HCT116 (cell line): Measurements from ENCODE around the gene FAM47B. TPM values are rescaled to one million over a fixed set of nuclear protein-coding genes. Genes with fewer than 3 reads are reported as not detected.

Experiments
- CBX3 ChIP-seq: IDR thresholded peaks from 2 replicates; pipeline ENCODE4 v1.6.1; 2012; ENCODE audit warnings: low read depth
- EGR1 ChIP-seq: IDR thresholded peaks from 2 replicates; pipeline ENCODE4 v1.6.1; 2012; ENCODE audit warnings: low read depth
- ELF1 ChIP-seq: IDR thresholded peaks from 2 replicates; pipeline ENCODE4 v1.6.1; 2012; ENCODE audit warnings: low read depth, borderline replicate concordance
- RAD21 ChIP-seq: IDR thresholded peaks from 2 replicates; pipeline ENCODE4 v1.6.1; 2012; ENCODE audit warnings: low read depth, mild to moderate bottlenecking
- SIN3A ChIP-seq: IDR thresholded peaks from 2 replicates; pipeline ENCODE4 v1.6.1; 2012; ENCODE audit warnings: low read depth
- SP1 ChIP-seq: IDR thresholded peaks from 2 replicates; pipeline ENCODE4 v1.6.1; 2012; ENCODE audit warnings: low read depth
- TCF7L2 ChIP-seq: IDR thresholded peaks from 2 replicates; pipeline ENCODE4 v1.7.0; 2011; ENCODE audit warnings: borderline replicate concordance, inconsistent platforms; ENCODE audit not compliant: insufficient read depth, insufficient read length; ENCODE audit errors: extremely low read depth
- YY1 ChIP-seq: IDR thresholded peaks from 2 replicates; pipeline ENCODE4 v1.6.1; 2011; ENCODE audit warnings: low read length, low read depth, moderate library complexity, mild to moderate bottlenecking; ENCODE audit not compliant: insufficient replicate concordance; ENCODE audit errors: extremely low read depth
- ZNF274 ChIP-seq: fragments of 200-500 bp; sonication (Bioruptor generic); IDR thresholded peaks from 2 replicates; pipeline ENCODE4 v1.6.1; 2014; ENCODE audit warnings: mild to moderate bottlenecking, low read depth, low read length, inconsistent platforms
- total RNA-seq: library from RNA; stranded (reverse); gene quantifications from one replicate; pipeline ENCODE4 v1.2.1, GENCODE V29; 2021; ENCODE audit not compliant: unreplicated experiment
- TF ChIP-seq, protein P1 (sequence below): IDR thresholded peaks from 2 replicates; pipeline ENCODE4 v1.6.1; 2012; ENCODE audit warnings: low read depth
- TF ChIP-seq, protein P2 (sequence below): IDR thresholded peaks from 2 replicates; pipeline ENCODE4 v1.6.1; 2011; ENCODE audit warnings: mild to moderate bottlenecking, low read length, moderate library complexity; ENCODE audit not compliant: insufficient replicate concordance; ENCODE audit errors: extremely low read depth
- TF ChIP-seq, protein P3 (sequence below): IDR thresholded peaks from 2 replicates; pipeline ENCODE4 v1.6.1; 2012

The FAM47B gene
- total RNA-seq, 1 experiment from 2014 or later: not detected

DNA sequence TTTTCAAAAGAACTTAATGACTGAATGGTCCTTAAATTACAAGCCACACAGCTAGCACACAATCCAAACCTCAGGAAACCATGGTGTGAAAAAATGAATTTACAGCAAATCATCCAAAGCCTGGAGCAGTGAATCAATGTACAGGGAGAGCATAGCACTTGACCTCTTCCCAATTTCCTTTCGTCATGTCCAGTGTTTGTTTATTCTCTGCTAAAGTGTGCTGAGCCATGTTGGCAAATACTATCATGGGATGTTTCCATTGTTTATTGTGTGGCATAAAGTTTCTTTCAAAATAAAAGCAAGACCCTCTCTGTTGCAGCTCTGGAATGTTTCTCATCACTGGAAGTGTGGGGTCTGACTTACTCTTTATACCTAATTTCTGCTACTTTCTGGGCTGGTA, 25.4 kb upstream of the FAM47B start (continued):
- TF ChIP-seq, protein P1, sequence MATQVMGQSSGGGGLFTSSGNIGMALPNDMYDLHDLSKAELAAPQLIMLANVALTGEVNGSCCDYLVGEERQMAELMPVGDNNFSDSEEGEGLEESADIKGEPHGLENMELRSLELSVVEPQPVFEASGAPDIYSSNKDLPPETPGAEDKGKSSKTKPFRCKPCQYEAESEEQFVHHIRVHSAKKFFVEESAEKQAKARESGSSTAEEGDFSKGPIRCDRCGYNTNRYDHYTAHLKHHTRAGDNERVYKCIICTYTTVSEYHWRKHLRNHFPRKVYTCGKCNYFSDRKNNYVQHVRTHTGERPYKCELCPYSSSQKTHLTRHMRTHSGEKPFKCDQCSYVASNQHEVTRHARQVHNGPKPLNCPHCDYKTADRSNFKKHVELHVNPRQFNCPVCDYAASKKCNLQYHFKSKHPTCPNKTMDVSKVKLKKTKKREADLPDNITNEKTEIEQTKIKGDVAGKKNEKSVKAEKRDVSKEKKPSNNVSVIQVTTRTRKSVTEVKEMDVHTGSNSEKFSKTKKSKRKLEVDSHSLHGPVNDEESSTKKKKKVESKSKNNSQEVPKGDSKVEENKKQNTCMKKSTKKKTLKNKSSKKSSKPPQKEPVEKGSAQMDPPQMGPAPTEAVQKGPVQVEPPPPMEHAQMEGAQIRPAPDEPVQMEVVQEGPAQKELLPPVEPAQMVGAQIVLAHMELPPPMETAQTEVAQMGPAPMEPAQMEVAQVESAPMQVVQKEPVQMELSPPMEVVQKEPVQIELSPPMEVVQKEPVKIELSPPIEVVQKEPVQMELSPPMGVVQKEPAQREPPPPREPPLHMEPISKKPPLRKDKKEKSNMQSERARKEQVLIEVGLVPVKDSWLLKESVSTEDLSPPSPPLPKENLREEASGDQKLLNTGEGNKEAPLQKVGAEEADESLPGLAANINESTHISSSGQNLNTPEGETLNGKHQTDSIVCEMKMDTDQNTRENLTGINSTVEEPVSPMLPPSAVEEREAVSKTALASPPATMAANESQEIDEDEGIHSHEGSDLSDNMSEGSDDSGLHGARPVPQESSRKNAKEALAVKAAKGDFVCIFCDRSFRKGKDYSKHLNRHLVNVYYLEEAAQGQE: no peak
- TF ChIP-seq YY1: no peak
- no peak for TF ChIP-seq CBX3
- TF ChIP-seq ELF1: no peak
- TF ChIP-seq SP1: no peak
- TF ChIP-seq TCF7L2: no peak
- TF ChIP-seq, protein P2, sequence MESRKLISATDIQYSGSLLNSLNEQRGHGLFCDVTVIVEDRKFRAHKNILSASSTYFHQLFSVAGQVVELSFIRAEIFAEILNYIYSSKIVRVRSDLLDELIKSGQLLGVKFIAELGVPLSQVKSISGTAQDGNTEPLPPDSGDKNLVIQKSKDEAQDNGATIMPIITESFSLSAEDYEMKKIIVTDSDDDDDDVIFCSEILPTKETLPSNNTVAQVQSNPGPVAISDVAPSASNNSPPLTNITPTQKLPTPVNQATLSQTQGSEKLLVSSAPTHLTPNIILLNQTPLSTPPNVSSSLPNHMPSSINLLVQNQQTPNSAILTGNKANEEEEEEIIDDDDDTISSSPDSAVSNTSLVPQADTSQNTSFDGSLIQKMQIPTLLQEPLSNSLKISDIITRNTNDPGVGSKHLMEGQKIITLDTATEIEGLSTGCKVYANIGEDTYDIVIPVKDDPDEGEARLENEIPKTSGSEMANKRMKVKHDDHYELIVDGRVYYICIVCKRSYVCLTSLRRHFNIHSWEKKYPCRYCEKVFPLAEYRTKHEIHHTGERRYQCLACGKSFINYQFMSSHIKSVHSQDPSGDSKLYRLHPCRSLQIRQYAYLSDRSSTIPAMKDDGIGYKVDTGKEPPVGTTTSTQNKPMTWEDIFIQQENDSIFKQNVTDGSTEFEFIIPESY: no peak
- TF ChIP-seq EGR1: no peak
- TF ChIP-seq ZNF274: no peak
- no peak for TF ChIP-seq RAD21
- TF ChIP-seq, protein P3, sequence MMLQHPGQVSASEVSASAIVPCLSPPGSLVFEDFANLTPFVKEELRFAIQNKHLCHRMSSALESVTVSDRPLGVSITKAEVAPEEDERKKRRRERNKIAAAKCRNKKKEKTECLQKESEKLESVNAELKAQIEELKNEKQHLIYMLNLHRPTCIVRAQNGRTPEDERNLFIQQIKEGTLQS: no peak
- no peak for TF ChIP-seq SIN3A
- TF ChIP-seq, all 23 proteins: peak for 0
